ENCODE data around the gene FUT8.

The FUT8 gene

DNA sequence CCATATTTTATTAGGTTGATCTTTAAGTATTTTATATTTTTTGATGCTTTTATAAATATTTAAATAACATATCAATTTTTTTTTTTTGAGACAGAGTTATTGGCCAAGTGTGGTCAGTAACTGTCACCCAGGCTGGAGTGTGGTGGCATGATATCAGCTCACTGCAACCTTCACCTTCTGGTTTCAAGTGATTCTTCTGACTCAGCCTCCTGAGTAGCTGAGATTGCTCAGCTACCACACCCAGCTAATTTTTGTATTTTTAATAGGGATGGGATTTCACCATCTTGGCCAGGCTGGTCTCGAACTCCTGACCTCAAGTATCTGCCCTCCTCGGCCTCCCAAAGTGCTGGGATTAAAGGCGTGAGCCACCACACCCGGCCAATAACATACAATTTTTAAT, 71.1 kb downstream of the FUT8 start:
- peak; percentile 54 for DNase-seq (ENCODE audit: low read depth)
- no peak overlapping the region for H3K4me3 ChIP-seq (ENCODE audit: low read length)
- TF ChIP-seq, protein P1, sequence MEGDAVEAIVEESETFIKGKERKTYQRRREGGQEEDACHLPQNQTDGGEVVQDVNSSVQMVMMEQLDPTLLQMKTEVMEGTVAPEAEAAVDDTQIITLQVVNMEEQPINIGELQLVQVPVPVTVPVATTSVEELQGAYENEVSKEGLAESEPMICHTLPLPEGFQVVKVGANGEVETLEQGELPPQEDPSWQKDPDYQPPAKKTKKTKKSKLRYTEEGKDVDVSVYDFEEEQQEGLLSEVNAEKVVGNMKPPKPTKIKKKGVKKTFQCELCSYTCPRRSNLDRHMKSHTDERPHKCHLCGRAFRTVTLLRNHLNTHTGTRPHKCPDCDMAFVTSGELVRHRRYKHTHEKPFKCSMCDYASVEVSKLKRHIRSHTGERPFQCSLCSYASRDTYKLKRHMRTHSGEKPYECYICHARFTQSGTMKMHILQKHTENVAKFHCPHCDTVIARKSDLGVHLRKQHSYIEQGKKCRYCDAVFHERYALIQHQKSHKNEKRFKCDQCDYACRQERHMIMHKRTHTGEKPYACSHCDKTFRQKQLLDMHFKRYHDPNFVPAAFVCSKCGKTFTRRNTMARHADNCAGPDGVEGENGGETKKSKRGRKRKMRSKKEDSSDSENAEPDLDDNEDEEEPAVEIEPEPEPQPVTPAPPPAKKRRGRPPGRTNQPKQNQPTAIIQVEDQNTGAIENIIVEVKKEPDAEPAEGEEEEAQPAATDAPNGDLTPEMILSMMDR (IDR thresholded peaks at IDR 0.05; ENCODE audit: insufficient read depth, low read depth, low read length, missing control alignments) = no peak

DNA sequence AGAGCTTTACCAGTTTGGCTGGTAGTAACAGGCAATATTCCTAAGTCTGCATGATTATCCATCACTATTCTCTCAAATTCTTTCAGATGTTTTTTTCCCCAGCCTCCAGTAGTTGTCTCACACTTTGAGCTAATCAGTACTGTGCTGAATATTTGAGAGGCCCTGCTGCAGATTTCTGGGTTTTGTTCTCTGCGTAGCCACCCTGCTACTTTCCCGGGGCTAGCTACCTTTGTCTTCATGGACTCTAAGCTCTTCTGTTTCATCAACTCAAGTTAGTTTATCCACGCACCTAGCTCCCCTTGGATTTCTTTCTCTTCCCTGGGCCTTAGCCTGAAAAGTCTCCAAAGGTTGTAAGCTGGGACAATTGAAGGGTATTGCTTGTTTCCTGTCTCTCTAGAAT, 73.0 kb downstream of the FUT8 start:
- no peak for DNase-seq (ENCODE audit: low read depth)
- TF ChIP-seq, protein P1 (IDR thresholded peaks at IDR 0.05; ENCODE audit: insufficient read depth, low read depth, low read length, missing control alignments) = no peak

DNA sequence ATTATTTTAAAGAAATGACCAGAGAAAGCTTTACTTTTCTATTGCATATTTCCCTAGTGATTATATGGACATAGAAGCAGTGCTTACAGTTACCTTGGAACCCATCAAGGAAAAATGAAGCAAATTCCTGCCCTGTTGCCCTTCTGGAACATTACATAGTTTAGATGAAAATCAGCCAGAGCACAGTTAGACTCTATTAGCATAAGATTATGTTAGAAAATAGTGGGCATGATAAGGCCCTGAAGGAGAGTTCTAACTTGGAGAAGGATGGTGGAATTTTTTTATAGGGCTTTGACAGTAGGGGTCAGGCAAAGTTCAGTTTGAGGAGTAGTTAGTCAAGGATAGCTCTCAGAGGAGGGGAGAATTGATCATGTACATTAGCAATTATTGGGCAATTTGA, 74.3 kb downstream of the FUT8 start:
- DNase-seq (ENCODE audit: low read depth) = no peak
- H3K4me3 ChIP-seq (ENCODE audit: low read length) = no peak overlapping the region
- TF ChIP-seq, protein P1 (IDR thresholded peaks at IDR 0.05; ENCODE audit: insufficient read depth, low read depth, low read length, missing control alignments) = no peak

More for the DNA sequence above, 73.0 kb downstream of the FUT8 start:
- no peak overlapping the region for H3K4me3 ChIP-seq (ENCODE audit: low read length)

DNA sequence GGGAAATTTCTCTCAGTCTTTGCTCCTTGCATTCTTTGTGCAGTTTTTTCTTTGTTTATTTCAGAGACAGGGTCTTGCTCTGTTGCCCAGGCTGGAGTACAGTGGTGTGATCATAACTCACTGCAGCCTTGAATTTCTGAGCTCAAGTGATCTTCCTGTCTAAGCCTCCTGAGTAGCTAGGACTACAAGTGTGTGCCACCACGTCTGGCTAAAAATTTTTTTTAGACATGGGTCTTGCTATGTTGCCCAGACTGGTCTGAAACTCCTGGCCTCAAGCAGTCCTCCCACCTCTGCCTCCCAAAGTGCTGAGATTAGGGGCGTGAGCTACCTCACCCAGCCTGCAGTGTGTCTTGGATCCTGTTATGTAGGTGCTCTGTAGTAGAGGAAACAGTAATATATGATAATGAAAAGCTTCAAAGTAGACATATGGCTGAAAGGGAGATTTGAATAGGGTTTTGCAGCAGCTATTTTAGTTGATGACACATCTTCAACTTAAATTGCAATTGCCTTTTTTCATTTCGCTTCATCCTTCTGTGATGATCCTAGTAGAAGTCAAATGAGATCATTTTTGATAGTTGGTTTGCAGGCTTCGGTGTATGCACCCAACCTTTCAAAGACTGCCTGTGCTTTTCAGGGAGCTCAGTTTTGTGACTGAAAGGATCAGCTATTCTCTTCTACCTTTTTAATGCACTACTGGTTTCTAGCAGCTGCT, 75.4 kb downstream of the FUT8 start:
- DNase-seq (ENCODE audit: low read depth) = no peak
- TF ChIP-seq, protein P1 (IDR thresholded peaks at IDR 0.05; ENCODE audit: insufficient read depth, low read depth, low read length, missing control alignments) = no peak
- H3K4me3 ChIP-seq (ENCODE audit: low read length) = no peak overlapping the region

DNA sequence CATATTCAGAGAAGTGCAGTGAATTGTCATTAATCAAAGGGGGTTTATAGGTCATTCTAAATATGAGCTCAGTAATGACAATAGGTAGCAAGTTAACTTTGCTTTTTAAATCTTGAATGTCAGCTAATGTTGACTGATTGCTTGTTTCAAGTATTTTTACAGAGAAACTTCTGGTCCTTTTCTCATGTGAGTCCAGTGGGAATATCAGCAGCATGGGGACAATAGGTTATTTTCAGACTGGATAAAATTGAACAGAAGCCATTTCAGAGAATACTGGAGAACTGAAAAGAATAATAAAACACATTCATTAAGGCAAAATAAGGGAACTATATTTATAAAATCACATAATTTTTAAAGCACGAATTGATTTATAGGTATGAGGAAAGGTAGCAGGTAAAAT, 78.7 kb downstream of the FUT8 start:
- H3K4me3 ChIP-seq (ENCODE audit: low read length) = no peak overlapping the region
- DNase-seq (ENCODE audit: low read depth) = no peak
- TF ChIP-seq, protein P1 (IDR thresholded peaks at IDR 0.05; ENCODE audit: insufficient read depth, low read depth, low read length, missing control alignments) = no peak

DNA sequence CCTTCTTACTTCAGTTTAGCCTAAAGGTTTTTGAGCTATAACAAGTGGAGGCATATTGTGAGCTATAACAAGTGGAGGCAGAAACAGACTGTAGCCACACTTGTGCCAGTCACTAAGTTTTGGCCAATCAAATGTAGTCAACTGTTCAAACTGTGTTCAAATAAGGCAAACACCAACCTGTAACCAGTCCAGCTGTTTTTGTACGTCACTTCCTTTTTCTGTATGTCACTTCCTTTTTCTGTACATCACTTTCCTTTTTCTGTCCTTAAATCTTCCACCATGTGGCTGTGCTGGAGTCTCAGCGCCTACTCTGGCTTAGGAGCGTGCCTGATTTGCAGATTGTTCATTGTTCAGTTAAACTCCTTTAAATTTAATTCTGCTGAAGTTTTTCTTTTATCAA, 79.7 kb downstream of the FUT8 start:
- no peak overlapping the region for H3K4me3 ChIP-seq (ENCODE audit: low read length)
- TF ChIP-seq, protein P1 (IDR thresholded peaks at IDR 0.05; ENCODE audit: insufficient read depth, low read depth, low read length, missing control alignments) = no peak
- no peak for DNase-seq (ENCODE audit: low read depth)

DNA sequence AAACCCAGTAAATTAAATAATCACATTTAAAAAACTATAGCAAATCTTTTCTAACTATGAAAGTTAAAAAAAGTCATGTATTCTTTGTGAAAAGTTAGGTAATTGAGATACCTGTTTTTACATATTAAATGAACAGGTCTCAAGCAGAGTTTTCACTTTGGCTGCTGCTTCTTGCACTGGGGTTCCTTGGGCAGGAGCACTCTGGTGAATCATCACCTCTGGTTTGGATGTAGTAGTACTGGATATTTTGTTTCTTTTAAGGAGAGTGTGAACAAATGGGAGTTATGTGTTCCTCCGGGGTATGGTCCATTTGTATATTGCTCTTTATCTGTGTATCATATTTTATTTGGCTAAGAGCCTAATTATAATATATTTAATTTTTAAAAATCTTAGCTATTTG, 82.7 kb downstream of the FUT8 start:
- no peak overlapping the region for H3K4me3 ChIP-seq (ENCODE audit: low read length)
- TF ChIP-seq, protein P1 (IDR thresholded peaks at IDR 0.05; ENCODE audit: insufficient read depth, low read depth, low read length, missing control alignments) = no peak
- DNase-seq (ENCODE audit: low read depth) = peak; percentile 38

All from epithelial cell of esophagus (primary cell).